ENCODE measurements around the gene USP40. TPM values are rescaled to one million over a fixed set of nuclear protein-coding genes. Genes with fewer than 3 reads are reported as not detected.

Gene USP40
- total and polyA plus RNA-seq, 9 donors, result 18.0 to 44.6 (median 36.1) TPM

DNA sequence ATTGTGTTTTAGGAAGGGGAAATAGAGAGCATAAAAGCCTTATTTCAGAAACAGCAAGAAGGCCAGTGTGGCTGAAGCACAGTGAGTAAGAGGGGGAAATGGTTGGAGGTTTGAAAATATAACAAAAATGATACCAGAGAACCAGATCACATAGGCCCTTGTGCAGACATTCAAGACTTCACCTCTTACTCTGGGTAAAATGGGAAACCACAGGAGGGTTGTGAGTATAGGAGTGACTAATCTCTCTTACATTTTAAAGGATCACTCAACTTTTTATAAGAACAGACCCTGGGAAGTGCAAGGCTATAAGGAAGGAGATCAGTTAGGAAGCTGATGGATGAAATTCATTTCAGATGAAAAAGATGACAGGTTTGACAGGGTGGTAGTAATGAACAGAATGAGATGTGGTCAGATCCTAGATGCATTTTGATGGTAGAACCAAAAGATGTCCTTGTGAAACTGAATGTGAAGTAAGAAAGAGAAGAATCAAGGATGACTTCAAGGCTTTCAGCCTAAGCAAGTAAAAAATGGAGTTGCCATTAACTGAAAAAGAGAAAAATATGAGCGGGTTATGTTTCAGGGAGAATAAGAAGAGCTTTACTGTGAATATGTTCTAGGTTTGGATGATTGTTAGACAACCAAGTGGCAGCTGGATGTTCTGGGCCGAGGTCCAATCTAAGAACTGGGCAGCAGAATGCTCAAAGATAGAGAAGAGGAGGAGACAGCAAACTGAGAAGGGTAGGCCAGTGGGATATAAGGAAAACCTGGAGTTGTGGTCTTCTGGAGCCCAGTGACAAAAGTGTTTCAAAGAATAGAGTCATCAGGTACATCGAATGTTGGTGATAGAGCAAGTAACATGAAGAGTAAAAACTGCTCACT lies 65.1 kb downstream of the USP40 start:
- intact Hi-C loops (cut with DNase I), result no loop called here
- H3K27me3 ChIP-seq, result no peaks in the 10 kb centered on the region
- WGBS, 3 donors, result 88 to 89% (median 89%) methylated on average over 3 of the region's 3 CpGs
- no peaks in the 10 kb centered on the region for H3K36me3 ChIP-seq
- no peak overlapping the region for H3K27ac ChIP-seq
- no peaks in the 10 kb centered on the region for H3K4me1 ChIP-seq (ENCODE audit: insufficient read depth)
- TF ChIP-seq EP300 (IDR thresholded peaks at IDR 0.05) (no peak), POLR2A (IDR thresholded peaks at IDR 0.05) (no peak)
- TF ChIP-seq, protein P1, sequence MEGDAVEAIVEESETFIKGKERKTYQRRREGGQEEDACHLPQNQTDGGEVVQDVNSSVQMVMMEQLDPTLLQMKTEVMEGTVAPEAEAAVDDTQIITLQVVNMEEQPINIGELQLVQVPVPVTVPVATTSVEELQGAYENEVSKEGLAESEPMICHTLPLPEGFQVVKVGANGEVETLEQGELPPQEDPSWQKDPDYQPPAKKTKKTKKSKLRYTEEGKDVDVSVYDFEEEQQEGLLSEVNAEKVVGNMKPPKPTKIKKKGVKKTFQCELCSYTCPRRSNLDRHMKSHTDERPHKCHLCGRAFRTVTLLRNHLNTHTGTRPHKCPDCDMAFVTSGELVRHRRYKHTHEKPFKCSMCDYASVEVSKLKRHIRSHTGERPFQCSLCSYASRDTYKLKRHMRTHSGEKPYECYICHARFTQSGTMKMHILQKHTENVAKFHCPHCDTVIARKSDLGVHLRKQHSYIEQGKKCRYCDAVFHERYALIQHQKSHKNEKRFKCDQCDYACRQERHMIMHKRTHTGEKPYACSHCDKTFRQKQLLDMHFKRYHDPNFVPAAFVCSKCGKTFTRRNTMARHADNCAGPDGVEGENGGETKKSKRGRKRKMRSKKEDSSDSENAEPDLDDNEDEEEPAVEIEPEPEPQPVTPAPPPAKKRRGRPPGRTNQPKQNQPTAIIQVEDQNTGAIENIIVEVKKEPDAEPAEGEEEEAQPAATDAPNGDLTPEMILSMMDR (IDR thresholded peaks at IDR 0.05), result no peak
- peaks cover 0 to 5% of the 10 kb centered on the region in 2 donors for H3K9me3 ChIP-seq
- no peak overlapping the region for H3K4me3 ChIP-seq
- DNase-seq, result no peak

DNA sequence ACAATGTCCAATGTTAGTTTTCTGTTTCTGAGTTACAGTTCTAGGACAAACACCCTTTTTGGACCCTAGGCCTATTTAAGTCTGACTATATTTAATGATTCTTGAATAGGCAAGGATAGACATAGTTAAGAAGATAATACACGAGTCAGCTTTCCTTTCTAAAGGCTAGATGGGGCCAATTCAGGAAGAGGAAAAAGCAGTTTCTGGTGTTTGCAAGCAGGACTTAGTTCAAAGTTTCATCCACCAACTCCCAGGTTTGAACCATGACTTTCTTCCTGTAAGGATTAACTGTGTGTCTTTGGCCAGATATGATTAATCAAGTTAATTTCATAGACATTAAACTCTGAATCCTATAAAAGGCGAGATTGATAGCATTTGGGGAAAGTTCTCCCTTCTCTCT lies 66.7 kb downstream of the USP40 start:
- Histone ChIP-seq H3K27ac (no peak overlapping the region), H3K9me3 (peaks cover 0 to 5% of the 10 kb centered on the region in 2 donors), H3K4me3 (no peak overlapping the region), H3K4me1 (ENCODE audit: insufficient read depth) (no peaks in the 10 kb centered on the region), H3K27me3 (no peaks in the 10 kb centered on the region), H3K36me3 (no peaks in the 10 kb centered on the region)
- WGBS, 3 donors, result 80 to 89% (median 86%) methylated on average over 2 of the region's 2 CpGs
- intact Hi-C loops (cut with DNase I), result no loop called here
- TF ChIP-seq EP300 (IDR thresholded peaks at IDR 0.05), result no peak
- no peak for DNase-seq

DNA sequence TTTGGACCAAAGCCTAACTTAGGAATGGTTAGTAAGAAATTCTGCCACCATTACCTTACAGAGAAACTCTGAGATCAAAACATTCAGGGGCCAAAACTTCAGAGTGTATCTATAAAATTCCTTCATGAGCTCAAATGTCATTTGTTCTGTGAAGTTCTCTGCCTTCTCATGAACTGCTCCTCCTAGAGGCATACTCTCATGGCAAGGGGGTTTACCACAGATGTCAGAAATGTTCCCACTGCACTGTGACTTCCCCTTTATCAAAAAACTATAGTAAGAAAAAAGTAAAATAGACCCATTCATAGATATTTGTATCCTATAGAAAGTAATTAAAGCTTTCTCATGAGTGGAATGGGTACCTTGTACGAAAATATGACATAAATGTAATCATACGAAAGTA lies 68.5 kb downstream of the USP40 start:
- Histone ChIP-seq H3K27ac (no peak overlapping the region), H3K4me1 (ENCODE audit: insufficient read depth) (no peaks in the 10 kb centered on the region), H3K36me3 (no peaks in the 10 kb centered on the region), H3K9me3 (peaks cover 0 to 5% of the 10 kb centered on the region in 2 donors), H3K4me3 (no peak overlapping the region), H3K27me3 (no peaks in the 10 kb centered on the region)
- no peak for DNase-seq
- intact Hi-C loops (cut with DNase I), result no loop called here
- 95 to 96% (median 96%) methylated on average over 2 of the region's 2 CpGs for WGBS, 3 donors
- TF ChIP-seq, protein P1 (IDR thresholded peaks at IDR 0.05), result no peak
- TF ChIP-seq POLR2A (IDR thresholded peaks at IDR 0.05), result no peak
- no peak for TF ChIP-seq EP300 (IDR thresholded peaks at IDR 0.05)

DNA sequence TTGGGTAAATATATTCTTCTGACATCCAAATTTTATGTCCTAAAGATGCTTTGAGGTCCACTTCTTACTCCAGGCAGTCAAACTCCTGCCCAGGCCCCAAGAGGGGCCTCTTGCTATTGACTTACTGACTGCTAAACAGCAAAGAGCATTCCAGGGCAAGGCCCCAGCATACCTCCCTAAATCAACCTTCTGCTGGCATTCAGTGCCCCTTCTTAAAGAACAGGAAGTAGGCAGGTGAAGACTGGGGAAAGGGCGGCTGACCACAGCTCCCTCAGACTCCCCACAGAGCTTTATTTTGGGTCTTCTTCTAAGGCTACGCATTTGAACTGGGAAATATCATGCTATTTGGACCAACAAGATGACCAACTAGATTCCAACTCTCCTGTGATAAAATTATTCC lies 68.9 kb downstream of the USP40 start:
- no peak for DNase-seq
- Histone ChIP-seq H3K4me3 (no peak overlapping the region), H3K27ac (no peak overlapping the region), H3K27me3 (no peaks in the 10 kb centered on the region), H3K4me1 (ENCODE audit: insufficient read depth) (no peaks in the 10 kb centered on the region), H3K9me3 (peaks cover 0 to 5% of the 10 kb centered on the region in 2 donors), H3K36me3 (no peaks in the 10 kb centered on the region)
- 86 to 98% (median 91%) methylated on average over 2 of the region's 2 CpGs for WGBS, 3 donors
- TF ChIP-seq POLR2A (IDR thresholded peaks at IDR 0.05) (no peak), EP300 (IDR thresholded peaks at IDR 0.05) (no peak)
- TF ChIP-seq, protein P1 (IDR thresholded peaks at IDR 0.05), result no peak
- intact Hi-C loops (cut with DNase I), result no loop called here

Measured in ovary (tissue), 9 donors.